Right lobe of liver (tissue), 6 donors: ENCODE data around the gene PRKAR2B. TPM values are rescaled to one million over a fixed set of nuclear protein-coding genes. Genes with fewer than 3 reads are reported as not detected.

ENCODE experiments used
- ATAC-seq, 4 donors: fragments of 200-7000 bp; cut with Tn5 transposase; one replicate each; pipeline ENCODE4 v1.9.1; 2020; ENCODE audit warnings: mild to moderate bottlenecking in 4 of 4, moderate library complexity in 4 of 4
- DNase-seq, 3 donors: peaks; one replicate each; pipeline ENCODE4 v3.0.0-alpha.2; 2020
- H3K27ac ChIP-seq, 3 donors: fragments of 200-600 bp; one replicate each; pipeline ENCODE4 v1.8.0; 2022
- H3K27me3 ChIP-seq, 2 donors: fragments of 200-600 bp; one replicate each; pipeline ENCODE4 v1.8.0; 2022
- H3K36me3 ChIP-seq, 4 donors: fragments of 200-600 bp; sonication (generic) in 1 of 4; one replicate each; pipeline versions ENCODE4 v1.5.1 to v1.8.0; 2017 to 2022; ENCODE audit warnings: control low read depth in 1 of 4
- H3K4me1 ChIP-seq, 4 donors: fragments of 200-600 bp; sonication (generic) in 1 of 4; one replicate each; pipeline versions ENCODE4 v1.5.1 to v1.8.0; 2017 to 2022; ENCODE audit warnings: control low read depth in 1 of 4
- H3K4me3 ChIP-seq, 3 donors: fragments of 200-600 bp; one replicate each; pipeline ENCODE4 v1.8.0; 2022
- H3K9me3 ChIP-seq, 4 donors: fragments of 200-600 bp; sonication (generic) in 1 of 4; one replicate each; pipeline versions ENCODE4 v1.5.1 to v1.8.0; 2017 to 2022; ENCODE audit warnings: control low read depth in 1 of 4
- CTCF ChIP-seq, 4 donors: fragments of 200-600 bp in 3 of 4; fragments of 450-650 bp in 1 of 4; IDR thresholded peaks; one replicate each; pipeline versions ENCODE4 v1.5.1 to v1.8.0; 2016 to 2022; ENCODE audit warnings: antibody characterized with exemption in 4 of 4, mild to moderate bottlenecking in 2 of 4
- POLR2A ChIP-seq: fragments of 450-650 bp; IDR thresholded peaks from one replicate; pipeline ENCODE4 v1.6.1; 2017; ENCODE audit warnings: antibody characterized with exemption, mild to moderate bottlenecking
- WGBS: methylation state at CpG from one replicate; pipeline ENCODE4 v1.1.6; 2018; ENCODE audit warnings: low coverage, low lambda C conversion rate; ENCODE audit not compliant: insufficient coverage; ENCODE audit errors: missing lambda C conversion rate; 5-methylcytosine and 5-hydroxymethylcytosine counted together
- intact Hi-C, 2 donors: fragments of 100-400 bp; cut with DNase I; formaldehyde crosslinking; loops; one replicate each; pipeline versions ENCODE4 v1.11.2 to v1.14.1; 2022
- total RNA-seq, 6 experiments: library from RNA; depleted of rRNA in 2 of 6; stranded (reverse); fragments of >200 nt in 2 of 6; fragmentation: NEBNext Ultra II Directional in 3 of 6; extraction: Animal tissue kit (Norgen Biotek cat#: 25700) in 3 of 6; gene quantifications; one replicate each; pipeline versions ENCODE4 v1.1.0 to v1.2.4, GENCODE V29; 2016 to 2023
- donor health status: DM: no; HTN: yes; CAD: no.
- donor health status: DM: no; HTN: no; CAD: no.
- donor health status: DM: no; HTN: no; CAD: no.
- donor health status: DM: no; HTN: yes; CAD: no.
- donor health status: DM: no; HTN: yes; CAD: no.

The PRKAR2B gene
- total RNA-seq, 6 experiments from 2014 or later, result 1.4 to 2.9 (median 1.8) TPM

GRCh38 chr7:107024906-107025305 is 19.6 kb upstream of the PRKAR2B start:
- intact Hi-C loops, result no loop called here
- Histone ChIP-seq H3K4me1 (no peaks in the 10 kb centered on the region), H3K27me3 (no peaks in the 10 kb centered on the region), H3K27ac (no peak overlapping the region), H3K4me3 (no peak overlapping the region), H3K9me3 (no peaks in the 10 kb centered on the region), H3K36me3 (no peaks in the 10 kb centered on the region)
- 74% methylated on average over 2 of the region's 2 CpGs for WGBS
- no peak for TF ChIP-seq CTCF (IDR thresholded peaks at IDR 0.05)
- TF ChIP-seq POLR2A, result no peak
- DNase-seq (no peak), ATAC-seq (no peak)

- TF ChIP-seq CTCF (IDR thresholded peaks at IDR 0.05) (no peak), POLR2A (no peak)
- Histone ChIP-seq H3K27ac (no peak overlapping the region), H3K27me3 (no peaks in the 10 kb centered on the region), H3K36me3 (no peaks in the 10 kb centered on the region), H3K9me3 (no peaks in the 10 kb centered on the region), H3K4me3 (no peak overlapping the region), H3K4me1 (no peaks in the 10 kb centered on the region)
- intact Hi-C loops, result no loop called here
- peak in 1 of 4 donors; percentile 23 for ATAC-seq
- DNase-seq, result no peak
- 83% methylated on average over 2 of the region's 2 CpGs for WGBS
Measured at GRCh38 chr7:107025449-107026103, 18.9 kb upstream of the PRKAR2B start.

- ATAC-seq, result no peak
- H3K36me3 ChIP-seq, result no peaks in the 10 kb centered on the region
- H3K9me3 ChIP-seq, result no peaks in the 10 kb centered on the region
- TF ChIP-seq CTCF (IDR thresholded peaks at IDR 0.05) (no peak), POLR2A (no peak)
- no peak for DNase-seq
- intact Hi-C loops, result no loop called here
- no peaks in the 10 kb centered on the region for H3K4me1 ChIP-seq
- no peak overlapping the region for H3K27ac ChIP-seq
- WGBS, result 74% methylated on average over 5 of the region's 5 CpGs
- no peak overlapping the region for H3K4me3 ChIP-seq
- no peaks in the 10 kb centered on the region for H3K27me3 ChIP-seq
Measured at GRCh38 chr7:107026166-107026565, 18.3 kb upstream of the PRKAR2B start.

- Histone ChIP-seq H3K27me3 (no peaks in the 10 kb centered on the region), H3K36me3 (no peaks in the 10 kb centered on the region), H3K4me1 (no peaks in the 10 kb centered on the region), H3K4me3 (no peak overlapping the region), H3K9me3 (no peaks in the 10 kb centered on the region), H3K27ac (no peak overlapping the region)
- no peak for DNase-seq
- intact Hi-C loops, result no loop called here
- WGBS, result 68% methylated on average over 2 of the region's 2 CpGs
- ATAC-seq, result peak in 2 of 4 donors; percentile 29 to 57
- TF ChIP-seq POLR2A (no peak), CTCF (IDR thresholded peaks at IDR 0.05) (no peak)
Measured at GRCh38 chr7:107027208-107027607, 17.3 kb upstream of the PRKAR2B start.
